ENCODE results near the gene SLC43A3.
"Not testable (repeated sequence)": the region's sequence is repeated elsewhere in the genome, so short reads cannot be mapped to it uniquely, and the experiment has no call there.

Gene SLC43A3

DNA sequence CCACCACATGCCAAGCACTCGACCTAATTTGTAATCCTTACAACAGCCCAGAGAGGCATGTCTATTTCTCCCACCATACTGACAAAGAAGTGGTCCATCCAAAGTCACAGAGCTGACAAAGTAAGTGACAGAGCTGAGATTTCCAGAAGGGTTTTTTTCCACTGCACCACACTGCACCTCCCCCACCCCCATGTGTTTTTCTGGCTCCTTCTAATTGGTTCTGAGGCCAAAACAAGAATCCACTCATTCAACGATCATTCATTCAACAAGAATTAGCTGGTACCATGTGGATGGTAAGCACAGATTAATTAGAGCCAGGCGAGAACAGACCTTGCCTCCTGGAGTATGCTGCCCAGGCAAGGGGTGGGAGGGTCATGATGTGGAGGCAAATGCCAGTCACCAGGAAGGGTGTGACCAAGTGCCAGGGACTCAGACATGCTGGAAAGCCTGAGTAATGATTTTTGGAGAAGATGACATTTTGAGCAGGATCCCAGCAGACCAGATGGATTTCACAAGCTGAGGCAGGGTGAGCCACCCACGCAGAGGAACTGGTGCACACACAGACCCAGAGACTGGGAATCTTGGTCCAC, 21.6 kb downstream of the SLC43A3 start:
- peak; percentile 13 for DNase-seq (ENCODE audit: low spot score)

DNA sequence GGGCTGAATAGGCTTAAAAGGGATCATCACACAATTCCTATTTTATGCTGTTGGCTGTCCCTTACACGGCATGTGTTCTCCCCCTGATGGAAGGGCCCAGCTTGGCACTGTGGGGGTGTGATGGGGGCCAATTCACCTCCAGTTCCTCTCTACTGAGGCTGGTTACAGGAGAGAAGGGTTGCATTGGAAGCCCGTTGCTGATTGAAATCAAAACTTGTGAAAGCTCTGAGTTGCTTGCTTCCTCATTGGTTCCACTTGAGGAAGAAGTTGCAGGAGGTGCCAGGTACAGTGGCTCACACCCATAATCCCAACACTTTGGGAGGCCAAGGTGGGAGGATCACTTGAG, 23.1 kb downstream of the SLC43A3 start:
- no peak for DNase-seq (ENCODE audit: low spot score)

DNA sequence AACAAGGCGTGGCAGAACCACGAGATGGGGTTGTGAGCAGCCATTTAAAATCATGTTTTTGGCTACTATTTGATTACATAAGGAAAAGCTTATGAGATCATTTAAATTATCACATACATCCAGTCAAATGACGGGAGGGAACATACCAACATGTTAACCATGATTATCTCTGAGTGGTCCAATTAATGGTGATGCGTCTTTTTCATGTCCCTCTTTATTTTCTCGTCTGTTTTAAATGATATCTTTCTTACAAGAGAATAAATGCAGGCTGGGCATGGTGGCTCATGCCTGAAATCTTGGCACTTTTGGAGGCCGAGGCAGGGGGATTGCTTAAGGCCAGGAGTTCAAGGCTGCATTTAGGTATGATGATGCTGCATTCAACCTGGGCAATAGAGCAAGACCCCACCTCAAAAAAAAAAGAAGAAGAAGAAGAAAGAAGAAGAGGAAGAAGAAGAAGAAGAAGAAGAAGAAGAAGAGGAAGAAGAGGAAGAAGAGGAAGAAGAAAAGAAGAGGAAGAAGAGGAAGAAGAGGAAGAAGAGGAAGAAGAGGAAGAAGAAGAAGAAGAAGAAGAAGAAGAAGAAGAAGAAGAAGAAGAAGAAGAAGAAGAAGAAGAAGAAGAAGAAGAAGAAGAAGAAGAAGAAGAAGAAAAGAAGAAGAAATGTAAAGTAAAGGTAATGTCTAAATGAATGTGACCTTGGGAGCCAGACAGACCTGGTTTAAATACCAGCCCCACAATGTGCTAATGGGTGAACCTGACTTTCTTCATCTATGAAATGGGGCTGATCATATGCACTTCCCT, 23.7 kb downstream of the SLC43A3 start:
- not testable (repeated sequence) for DNase-seq (ENCODE audit: low spot score)

DNA sequence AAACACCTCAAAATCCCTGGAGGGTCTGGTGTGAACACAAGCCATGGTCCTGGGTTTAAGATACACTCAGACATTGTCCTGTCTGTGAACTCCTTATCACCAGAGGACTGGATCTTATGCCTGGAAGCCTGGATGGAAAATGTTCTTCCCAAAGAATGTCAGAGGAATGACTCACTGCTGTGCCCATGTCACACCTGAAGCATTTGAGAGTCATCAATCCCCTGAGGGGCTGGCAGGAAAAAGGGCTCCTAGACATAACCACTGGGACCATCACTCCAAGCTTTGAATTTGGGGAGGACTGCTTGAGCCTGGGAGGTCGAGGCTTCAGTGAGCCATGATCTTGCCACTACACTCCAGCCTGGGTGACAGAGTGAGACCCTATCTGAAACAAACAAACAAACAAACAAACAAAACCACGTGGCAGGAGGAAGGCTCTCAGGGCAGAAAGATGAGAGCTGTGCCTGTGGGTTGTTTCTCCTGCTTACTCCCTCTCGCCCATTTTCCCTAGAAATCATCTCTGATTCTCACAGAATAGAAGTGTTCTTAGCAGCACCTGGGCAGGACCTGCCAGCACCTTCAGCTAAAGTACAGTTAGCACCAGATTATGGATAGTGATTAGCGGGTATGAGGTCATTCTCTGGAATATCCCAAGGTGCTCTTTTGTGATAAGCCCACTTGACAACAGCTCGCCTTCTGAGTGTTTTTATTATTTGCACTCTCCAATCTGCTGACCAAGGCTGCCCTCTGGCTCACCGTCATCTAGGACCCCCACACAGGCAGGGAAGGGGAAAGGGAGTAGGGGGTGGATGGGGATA, 24.5 kb downstream of the SLC43A3 start:
- no peak for DNase-seq (ENCODE audit: low spot score)

DNA sequence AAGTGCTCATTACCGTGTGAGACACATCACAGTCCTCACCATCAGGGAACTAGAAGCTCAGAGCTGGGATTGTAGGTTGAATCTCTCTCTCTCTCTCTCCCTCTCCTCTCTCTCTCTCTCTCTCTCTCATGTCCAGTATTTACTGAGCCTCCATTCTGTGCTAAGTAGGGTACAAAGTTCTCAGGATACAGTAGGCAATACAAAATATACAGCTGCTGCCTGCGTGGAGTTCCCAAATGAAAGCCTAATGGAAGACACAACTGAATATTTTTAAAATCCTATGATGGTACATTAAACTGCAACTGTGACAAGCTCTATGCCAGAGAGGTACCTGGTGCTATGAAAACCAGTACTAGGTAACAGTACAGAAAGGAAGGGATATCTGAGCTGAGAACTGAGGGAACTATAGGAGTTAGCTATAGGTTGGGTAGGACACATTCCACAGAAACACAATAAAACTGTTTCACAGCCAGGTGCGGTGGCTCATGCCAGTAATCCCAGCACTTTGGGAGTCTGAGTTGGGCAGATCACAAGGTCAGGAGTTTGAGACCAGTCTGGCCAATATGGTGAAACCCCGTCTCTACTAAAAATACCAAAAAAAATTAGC, 26.8 kb downstream of the SLC43A3 start:
- no peak for DNase-seq (ENCODE audit: low spot score)

DNA sequence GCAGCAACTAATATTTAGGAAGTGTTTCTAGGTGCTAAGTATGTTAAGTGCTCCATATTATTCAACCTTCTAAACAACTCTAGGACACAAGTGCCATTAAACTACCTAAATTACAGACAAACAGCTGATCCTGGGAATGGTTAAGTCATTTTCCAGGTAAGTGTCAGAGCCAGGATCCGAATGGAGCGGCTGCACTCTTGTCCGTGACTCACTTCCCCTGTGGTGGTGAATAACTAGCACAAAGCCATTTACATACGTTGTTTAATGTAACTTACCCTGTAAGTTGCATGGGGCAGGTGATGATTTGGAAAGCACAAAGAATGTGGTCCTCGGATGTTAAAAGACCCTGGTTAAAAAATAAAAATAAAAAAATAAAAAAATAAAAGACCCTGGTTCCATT, 27.7 kb downstream of the SLC43A3 start:
- no peak for DNase-seq (ENCODE audit: low spot score)

DNA sequence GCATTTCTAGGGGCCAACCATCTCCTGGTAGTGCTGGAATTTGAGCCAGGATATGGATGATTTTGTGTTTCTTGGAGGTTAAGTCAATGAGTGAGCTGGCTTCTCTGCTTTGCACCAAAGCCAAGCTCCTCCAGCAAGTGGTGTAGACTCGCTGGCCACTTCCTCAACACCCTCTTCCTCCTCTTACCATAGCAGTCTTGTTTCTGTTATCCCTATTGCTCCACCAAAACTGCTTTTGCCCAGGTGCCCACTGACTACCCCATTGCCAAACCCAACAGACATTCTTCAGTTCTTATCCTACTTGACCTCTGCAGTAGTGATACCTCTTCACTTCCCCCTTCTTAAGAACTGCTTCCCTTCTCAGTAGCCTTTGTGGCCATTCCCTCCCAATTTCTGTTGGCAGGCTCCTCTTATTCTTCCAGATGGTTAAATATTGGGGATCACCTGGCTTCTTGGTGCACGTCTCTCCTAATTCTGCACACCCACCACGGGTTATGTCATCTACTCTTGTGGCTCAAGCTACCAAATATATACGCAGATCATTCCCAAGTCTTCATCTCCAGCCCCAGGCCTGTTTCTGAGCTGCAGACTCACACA, 29.4 kb downstream of the SLC43A3 start:
- DNase-seq (ENCODE audit: low spot score): no peak

DNA sequence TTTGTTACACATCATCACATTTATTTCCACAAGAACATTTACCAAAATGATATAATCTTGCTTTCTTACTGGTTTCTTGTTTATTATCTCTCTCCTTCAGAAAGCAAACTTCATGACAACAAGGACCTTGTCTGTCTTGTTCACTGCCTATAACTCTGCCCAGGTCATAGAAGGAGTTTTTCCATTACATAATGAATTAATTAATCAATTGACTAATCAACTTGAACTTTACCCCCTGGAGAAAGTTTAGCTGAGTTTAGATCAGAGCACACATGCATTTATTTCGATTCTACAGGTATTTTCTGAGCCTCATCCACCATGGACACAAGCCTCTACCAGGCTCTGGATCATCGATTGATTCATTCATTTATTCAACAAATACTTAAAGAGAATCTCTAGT, 30.2 kb downstream of the SLC43A3 start:
- no peak for DNase-seq (ENCODE audit: low spot score)

DNA sequence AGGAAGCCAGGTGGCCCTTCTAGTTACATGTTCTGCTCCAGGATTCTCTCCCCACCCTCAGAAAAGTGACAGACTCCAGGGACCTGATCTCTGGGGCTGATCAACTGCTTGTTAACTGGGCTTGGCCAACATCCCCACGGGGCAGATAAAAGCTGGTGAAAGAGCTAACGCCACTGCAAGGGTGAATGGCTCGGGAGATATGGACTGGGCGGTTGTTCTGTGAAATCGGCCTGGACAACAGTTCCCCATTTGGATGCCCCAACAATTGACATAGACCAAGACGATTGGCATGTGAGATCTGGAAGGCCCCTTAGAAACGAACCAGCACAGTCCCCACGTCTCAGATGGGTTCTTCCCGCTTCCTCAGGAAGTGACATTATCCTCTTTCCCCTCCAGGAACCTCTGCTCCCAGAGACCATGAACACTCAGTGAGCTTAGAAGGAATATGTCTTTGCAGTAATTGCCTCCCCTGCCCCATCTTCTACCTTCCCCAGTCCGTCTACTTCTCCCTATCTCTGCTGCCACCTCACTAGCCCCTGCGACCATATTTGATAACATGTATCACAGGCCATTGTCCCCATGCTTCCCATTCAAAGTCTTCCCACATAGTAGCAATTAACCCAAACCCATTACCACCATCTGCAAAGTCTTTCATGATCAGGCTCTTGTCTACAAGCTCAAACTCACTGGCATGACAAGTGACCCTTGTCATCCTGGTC, 30.9 kb downstream of the SLC43A3 start:
- no peak for DNase-seq (ENCODE audit: low spot score)

DNA sequence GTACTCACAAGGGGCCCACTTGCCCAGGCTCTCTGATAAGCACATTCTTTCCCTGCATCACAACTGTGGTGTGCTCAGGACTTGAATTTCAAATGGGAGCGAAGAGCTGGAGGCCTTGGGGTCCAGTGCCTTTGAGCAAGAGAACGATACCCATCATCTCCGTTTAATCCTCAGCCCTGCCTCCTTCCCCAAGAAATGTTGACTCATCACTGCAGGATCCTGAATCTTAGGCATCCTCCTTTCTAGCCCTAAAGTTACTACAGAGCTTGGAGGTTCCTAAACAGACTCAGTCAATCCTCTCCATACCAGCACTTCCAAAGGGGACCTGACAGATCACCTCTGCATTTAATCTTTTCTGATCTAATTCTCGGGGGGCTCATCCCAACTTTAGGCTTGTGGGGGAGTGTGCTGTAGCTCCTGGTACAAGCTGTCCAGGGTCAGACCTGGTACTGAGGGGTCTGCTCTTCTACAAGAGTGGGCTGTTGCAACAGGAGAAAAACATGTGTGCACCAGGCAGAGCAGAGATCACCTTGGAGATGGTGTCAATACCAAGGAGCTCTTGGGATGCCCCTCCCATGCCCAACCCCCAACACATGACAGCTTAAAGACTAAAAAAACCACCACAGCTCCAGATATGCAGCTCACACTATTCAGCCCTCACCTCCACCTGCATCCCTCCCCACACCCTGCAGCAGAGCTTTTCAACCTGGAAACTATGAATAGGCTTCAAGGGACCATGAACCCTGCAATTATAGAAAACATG, 32.5 kb downstream of the SLC43A3 start:
- DNase-seq (ENCODE audit: low spot score): no peak

DNA sequence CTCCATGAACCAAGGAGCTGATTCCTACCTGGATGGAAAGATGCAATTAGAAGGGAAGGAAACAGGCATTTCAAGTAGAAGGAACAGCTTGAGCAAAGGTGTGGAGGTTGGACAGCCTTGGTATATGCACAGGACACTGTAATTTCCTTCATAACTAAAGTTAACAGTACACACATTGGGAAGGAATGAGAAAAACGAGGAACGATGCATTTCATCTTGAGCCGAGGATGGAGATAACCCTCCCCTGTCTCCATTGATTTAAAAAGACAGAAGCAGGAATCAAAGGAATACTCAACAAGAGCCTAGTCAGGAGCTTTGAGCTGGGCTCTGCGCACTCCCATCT, 34.2 kb downstream of the SLC43A3 start:
- DNase-seq (ENCODE audit: low spot score): no peak

DNA sequence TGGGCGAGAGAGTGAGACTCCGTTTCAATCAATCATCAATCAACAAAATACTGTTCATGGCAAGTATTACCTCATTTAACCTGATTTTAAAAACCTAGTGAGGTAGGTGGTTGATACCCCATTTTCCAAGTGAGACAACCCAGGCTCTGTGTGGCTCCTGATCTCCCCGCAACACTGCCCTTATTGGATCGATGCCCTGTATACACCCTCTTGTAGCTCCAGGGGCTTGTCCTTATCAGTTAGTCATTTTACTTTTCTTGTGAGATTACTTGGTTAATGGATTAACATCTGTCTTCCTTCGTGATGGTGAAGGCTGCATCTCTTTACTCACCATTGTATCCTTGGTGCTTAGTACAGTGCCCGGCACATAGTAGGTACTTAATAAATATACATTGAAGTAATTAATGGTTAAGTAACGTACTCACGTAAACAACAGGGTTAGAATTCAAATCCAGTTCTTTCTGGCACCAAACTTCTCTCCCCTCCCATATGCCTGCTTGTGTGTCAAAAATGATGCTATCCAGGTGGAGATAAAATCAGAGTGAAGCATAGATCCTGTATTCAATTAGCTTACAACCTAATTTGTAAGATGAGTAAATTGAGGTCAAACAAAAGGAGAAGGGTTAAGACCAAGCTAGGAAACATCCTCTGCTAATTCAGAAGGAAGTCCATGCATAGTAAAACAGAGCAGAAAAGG, 34.7 kb downstream of the SLC43A3 start:
- no peak for DNase-seq (ENCODE audit: low spot score)

DNA sequence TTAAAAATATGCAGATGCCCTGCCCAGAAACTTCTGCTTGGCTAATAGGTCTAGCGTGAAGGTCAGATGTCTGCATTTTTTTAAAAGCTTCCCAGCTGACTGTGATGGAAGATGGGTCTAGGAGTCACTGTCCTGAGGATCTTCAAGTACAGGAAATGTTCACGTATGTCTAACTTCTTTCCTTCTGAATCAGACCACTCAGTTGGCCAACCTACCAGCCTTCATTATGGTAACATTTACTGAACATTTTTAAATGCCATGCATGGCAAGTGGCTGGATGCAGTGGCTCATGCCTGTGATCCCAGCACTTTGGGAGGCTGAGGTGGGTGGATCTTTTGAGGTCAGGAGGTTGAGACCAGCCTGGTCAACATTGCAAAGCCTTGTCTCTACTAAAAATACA, 35.4 kb downstream of the SLC43A3 start:
- DNase-seq (ENCODE audit: low spot score): no peak

DNA sequence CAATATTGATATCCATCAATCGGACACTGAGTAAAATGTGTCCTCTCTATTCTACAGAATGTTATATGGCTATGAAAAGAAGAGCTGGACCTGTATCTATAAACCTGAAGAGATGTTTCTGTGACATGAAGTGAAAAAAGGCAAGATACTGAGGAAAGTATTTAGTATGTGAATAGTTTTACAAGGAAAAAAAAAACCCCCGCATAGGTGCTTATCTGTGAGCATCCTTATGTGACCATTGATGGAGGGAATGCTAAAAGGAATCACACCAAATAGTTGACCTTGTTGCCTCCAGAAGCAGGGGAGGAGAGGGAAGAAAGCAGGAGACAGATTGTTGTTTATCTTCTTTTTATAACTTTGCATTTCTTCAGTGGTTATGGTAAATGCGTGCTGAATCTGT, 35.8 kb downstream of the SLC43A3 start:
- no peak for DNase-seq (ENCODE audit: low spot score)

DNA sequence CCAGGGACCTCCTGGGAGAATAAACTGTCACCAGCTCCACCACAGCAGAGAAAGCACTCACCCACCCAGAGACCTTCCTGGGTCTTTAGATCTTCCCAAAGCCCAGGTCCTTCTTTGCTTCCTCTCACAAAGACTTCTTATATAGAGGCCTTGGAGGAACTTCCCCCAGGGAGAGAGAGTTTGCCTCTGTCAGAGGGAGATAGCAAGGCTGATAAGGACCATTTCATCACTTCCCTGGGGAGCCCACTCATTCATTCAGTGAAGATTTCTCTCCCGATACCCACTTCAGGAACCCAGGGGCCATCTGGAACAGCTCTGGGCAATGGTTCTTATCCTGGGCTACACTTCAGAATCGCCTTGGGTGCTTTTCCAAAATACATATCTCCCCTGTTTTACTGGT, 36.4 kb downstream of the SLC43A3 start, which contains the start of gene PRG2:
Gene PRG2 (minus strand): TSS at position 116 of the 400 bp plus-strand sequence. CDS start 706 bp downstream, outside the sequence.
- no peak for DNase-seq (ENCODE audit: low spot score)

DNA sequence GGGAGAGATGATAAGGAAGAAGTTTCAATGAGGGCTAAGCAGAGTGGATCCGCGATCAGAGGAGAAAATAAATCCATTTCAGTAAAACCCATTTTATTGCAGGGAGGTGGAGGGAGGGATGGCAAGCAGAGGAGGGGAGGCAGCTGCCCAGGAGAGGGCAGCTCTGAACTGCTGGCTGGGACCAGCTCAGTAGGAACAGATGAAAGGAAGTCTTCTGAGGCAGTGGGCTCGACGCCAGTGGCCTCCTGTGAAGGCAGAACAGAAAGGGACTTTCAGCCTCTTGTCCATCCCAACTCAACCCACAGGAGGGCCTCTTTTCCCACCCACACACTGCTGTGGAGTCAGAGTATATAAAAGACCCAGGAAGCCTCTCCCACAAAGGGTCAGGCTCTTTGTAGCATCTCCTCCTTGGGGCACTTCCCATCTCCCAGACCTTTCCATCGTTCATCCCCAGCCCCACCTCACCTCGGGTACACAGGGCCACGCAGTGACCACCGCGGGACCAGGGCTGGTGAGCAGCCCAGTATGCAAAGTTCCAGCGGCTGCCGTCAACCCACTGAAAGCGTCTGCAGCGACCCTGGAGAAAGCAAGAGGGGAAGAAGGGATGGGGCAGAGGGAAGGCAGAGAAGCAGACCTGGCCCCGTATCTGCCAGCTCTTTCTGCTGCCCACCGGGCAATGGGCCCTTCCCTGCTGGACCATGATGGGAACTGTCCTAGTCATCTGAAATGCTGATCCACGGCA, 39.5 kb downstream of the SLC43A3 start:
- no peak for DNase-seq (ENCODE audit: low spot score)

DNA sequence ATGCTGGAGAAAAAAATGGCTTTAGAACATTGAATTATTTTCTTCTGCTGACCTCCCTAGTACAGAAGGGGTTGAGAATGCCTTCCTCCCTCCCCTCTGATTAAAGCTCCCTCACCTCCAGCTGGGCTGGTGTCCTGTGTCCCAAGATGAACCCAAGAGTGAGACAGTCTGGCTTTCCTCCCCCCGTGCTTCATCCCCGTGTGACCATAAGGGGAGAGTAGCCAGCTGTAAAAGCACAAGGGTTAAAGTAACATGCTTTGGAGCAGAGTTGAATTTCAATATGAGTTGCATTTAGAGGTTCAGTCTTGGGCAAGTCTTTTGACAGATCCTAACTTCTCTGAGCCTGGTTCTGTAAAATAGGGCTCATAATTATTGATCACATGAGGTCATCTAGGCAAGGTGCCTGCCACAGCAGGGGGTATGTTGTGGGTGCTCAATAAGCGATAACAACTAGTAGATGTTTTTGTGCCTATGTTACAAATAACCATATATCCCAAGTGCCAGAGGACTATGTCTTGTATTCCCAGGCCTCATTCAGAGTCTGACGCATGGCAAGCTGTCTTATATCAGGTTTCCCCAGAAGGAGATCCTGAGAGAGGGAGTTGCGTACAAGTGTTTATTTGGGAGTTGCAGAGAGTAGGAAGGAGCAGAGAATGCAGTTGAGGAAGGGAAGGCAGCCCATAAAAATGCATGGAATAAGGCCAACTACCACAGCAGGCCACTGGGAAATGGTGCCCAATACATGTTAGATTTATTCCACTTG, 40.6 kb downstream of the SLC43A3 start:
- no peak for DNase-seq (ENCODE audit: low spot score)

DNA sequence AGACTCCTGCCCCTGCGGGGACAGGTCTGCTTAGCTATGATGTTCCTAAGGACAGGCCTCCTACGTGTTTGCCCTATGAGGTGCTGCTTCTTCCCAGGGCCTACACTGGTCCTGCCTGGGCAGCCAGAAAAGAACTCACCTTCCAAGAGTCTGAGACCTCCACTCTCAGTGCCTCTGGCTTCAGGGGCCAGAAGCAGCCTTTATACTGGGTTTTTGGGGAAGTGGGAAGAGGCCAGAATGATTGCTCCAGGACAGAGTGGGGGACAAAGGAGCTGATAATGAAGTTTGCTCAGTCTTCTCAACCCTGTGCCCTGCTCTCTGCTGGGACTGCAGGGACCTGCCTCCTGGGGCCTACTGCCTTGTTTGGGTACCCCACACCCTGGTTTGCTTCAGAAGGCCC, 45.9 kb downstream of the SLC43A3 start, which contains the start of gene PRG3:
Gene PRG3 (minus strand): TSS at position 176 of the 400 bp plus-strand sequence. CDS start 442 bp downstream, outside the sequence.
- no peak for DNase-seq (ENCODE audit: low spot score)

DNA sequence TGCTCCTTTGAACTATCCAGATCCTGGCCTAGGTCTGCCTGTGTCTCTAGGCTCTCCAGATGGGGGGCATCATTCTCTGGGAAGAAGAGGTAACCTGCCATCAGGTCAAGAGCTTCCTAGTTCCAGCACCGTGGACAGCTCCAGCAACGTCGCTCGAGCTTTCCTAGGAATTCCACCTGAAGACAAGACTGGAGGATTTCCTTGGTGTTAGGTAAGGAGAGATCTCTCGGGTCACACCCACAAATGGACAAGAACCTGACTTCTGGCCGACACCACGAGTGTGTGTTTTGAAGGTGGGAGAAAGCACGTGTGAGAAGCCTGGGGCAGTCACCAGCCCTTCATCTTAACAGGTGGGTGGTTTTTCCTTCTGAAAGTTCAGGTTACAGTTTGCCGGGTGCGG, 47.2 kb downstream of the SLC43A3 start:
- DNase-seq (ENCODE audit: low spot score): peak; percentile 34
